Stimulated activated CD8-positive, alpha-beta memory T cell treated with anti-CD3 and anti-CD28 coated beads, Interleukin-4, amount 100 ng/mL, for 1 hour (primary cell): ENCODE results near the gene CSF2RB.

Source experiments
- DNase-seq, 2 donors: peaks; one replicate each; pipeline ENCODE4 v3.0.0-alpha.2; 2020; ENCODE audit warnings: low read depth in 2 of 2, low spot score in 1 of 2

Gene CSF2RB

GRCh38 chr22:36918586-36919284 is 5.3 kb downstream of the CSF2RB start:
- DNase-seq = no peak

DNA sequence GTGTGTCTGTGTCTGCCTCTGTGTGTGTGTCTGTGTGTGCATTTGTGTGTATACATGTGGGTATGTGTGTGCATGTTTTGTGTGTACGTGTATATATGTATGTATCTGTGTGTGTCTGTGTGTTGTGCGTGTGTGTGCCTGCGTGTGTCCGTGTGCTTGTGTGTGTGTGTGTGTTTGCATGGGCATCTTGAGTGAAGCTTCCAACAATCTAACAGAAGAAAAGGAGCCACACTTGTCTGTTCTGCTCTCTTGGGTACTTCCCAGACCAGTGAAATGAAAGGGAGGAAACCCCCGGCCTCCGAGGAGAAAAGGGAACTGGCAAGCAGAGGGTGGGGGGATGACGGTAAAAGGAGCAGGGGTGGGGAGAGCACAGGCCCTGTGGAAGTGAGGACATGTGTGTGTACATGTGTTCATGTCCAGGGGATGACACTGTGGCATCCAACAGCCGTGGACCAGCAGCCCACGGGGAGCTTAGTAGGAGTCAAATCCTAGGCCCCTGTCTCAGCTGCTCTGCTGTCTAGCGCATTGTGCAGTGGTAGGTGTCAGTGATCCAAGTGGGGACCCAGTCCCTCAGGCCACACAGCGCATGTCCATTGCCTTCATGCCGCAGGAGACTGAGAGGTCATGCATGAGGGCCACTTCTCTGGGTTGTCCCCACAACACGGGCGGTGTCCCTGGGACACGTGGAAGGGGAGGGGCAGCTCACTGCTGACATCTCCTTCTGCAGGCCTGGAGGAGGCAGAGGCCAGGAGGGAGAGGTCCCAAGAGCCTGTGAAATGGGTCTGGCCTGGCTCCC is 8.1 kb downstream of the CSF2RB start:
- no peak for DNase-seq

DNA sequence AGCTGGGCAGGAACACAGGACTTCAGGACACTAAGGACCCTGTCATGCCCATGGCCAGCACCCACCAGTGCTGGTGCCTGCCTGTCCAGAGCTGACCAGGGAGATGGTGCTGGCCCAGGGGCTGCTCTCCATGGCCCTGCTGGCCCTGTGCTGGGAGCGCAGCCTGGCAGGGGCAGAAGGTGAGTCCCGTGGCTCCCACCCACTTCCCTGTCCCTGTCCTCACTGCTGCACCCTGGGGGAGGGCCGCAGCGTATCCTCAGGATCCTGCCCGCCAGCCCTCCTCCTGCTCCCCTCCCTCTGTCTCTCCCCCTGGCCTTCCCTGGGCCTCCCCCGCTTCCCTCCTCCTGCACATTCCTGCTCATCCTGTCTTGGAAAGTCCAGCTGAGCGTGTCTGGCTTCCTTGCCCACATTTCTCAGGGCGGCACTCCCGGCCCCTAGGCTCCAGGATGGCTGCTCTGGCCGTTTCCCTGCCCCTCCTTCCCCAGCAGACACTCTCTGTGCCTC is 8.7 kb downstream of the CSF2RB start:
- DNase-seq = no peak

DNA sequence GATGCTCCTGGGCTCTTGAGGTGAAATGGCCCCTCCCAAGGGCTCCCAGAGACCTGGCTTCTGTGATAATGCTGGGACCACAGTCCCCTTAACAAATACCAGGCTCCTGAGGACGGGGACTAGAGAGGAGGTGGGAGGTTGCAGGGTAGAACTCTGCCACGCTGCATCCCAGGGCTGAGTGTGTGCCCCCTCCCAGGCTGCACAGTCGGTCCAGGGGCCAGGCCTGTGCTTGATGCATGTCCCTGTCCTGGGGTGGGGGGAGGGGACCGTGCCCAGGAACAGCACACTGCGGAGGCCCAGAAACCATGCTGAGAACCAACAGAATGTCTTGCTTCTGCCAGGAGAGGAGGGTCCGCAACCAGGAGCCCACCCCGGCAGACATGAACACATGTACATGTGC is 9.3 kb downstream of the CSF2RB start:
- DNase-seq = no peak

GRCh38 chr22:36923131-36923788 is 9.8 kb downstream of the CSF2RB start:
- no peak for DNase-seq

- no peak for DNase-seq
Observed at GRCh38 chr22:36924151-36924698, 10.8 kb downstream of the CSF2RB start.

- no peak for DNase-seq
Observed at GRCh38 chr22:36925388-36926290, 12.2 kb downstream of the CSF2RB start.

DNA sequence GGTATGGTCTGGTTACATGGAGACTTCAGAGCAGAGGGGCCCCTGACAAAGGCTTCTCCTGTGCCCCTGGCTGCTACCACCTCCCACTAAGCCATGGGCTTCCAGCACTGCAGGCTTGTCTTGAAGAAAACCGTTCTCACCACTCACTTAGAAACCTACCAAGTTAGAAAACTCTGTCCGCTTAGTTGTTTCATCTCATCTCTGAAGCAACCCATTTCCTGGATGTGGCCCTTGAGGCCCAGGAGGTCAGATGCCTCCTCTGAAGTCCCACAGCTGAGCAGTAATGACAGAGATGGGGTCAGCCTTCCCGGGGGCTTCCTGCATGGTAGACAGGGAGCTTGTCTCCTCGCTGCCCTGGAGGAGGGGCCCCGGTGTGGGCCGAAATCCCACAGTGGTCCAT is 12.9 kb downstream of the CSF2RB start:
- DNase-seq = no peak

DNA sequence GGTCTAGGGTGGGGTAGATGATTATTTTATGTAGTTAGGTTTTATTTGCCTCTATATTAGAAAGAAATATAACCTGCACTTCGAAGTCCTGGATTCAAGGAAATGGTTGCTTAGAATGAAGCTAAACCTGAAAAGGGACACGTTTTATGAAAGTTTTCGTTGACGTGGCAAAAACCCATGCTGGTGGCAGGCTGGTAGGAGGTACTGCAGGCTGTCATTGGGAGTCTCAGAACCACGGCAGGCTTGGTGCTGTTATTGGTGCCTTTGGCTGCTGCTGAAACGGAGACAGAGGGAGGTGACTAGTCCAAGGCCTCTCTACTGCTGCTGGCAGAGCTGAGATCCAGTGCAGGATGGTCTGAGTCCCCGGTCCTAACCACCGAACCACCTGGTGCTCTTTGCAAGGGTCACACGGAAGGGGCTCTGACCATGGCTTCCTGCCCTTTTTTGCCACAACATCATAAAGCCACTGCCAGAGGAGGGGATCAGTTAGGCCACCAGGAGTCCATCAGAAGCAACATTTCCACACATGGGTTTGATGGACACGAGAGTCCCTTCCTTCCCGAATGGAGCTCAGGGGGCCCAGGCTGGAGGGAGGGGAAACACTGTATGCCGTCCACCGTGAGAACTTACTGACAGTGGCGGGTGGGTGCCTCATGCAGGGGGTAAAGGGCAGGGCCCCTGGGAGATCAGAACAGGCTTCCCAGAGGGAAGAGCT is 13.4 kb downstream of the CSF2RB start:
- no peak for DNase-seq

GRCh38 chr22:36927671-36928070 is 14.2 kb downstream of the CSF2RB start:
- no peak for DNase-seq

DNA sequence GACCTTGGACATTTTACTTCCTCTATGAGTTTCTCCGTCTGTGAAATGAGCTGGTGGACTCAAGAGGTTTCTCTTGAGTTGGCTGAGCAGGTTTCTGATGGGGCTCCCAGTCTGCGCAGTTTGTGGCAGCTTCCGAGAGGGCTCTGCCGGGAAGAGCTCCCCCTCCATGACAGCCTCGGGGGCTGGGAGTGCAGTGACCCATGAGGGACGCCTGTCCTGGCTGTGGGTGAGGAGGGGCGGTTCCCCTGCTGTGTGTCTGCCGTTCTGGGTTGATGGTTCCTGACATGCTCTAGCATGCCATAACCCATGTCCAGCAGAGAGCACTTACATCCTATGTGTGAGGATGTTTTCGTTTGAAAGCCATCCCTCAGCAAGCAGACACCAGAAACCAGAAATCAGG is 14.8 kb downstream of the CSF2RB start:
- no peak for DNase-seq

DNA sequence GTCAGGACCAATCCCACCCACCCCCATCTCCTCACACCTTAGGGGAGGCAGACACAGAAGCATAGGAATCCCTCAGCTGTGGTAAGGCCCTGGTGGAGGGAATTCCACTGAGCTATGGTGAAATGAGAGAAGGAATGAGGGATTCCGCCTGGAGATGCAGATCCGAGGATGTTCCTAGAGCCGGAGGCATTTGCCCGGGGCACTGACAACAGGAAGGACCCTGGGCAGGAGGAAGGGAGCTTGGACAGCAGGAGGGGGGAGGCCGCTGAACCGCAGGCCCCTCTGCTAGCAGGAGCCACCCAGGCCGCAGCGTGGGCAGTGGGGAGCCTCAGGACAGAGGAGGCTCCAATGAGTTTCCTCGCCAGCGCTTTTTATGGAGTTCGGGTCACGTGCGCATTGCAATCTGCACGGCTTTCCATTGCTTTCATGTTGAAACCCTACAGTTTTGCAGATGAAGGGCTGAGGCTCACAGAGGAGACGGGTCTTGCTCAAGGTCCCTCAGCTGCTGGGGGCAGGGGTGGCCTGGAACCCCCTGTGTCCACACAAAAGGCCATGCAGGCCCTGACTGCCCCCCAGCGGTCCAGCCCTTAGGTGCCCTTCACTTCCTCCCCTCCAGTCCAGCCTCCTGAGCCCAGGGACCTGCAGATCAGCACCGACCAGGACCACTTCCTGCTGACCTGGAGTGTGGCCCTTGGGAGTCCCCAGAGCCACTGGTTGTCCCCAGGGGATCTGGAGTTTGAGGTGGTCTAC is 15.5 kb downstream of the CSF2RB start:
- DNase-seq = no peak

DNA sequence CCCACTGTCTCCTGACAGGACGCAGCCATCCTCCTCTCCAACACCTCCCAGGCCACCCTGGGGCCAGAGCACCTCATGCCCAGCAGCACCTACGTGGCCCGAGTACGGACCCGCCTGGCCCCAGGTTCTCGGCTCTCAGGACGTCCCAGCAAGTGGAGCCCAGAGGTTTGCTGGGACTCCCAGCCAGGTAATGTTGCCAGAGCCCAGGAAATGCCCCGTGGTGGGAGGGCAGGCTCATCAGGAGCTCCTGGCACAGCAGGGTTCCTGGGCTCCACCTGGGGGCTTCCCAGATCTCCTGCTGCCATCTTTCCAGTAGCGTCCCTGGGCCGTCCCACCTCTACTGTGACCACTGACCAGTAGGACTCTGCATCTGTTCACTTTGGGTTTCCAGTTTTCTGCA is 16.2 kb downstream of the CSF2RB start:
- no peak for DNase-seq

DNA sequence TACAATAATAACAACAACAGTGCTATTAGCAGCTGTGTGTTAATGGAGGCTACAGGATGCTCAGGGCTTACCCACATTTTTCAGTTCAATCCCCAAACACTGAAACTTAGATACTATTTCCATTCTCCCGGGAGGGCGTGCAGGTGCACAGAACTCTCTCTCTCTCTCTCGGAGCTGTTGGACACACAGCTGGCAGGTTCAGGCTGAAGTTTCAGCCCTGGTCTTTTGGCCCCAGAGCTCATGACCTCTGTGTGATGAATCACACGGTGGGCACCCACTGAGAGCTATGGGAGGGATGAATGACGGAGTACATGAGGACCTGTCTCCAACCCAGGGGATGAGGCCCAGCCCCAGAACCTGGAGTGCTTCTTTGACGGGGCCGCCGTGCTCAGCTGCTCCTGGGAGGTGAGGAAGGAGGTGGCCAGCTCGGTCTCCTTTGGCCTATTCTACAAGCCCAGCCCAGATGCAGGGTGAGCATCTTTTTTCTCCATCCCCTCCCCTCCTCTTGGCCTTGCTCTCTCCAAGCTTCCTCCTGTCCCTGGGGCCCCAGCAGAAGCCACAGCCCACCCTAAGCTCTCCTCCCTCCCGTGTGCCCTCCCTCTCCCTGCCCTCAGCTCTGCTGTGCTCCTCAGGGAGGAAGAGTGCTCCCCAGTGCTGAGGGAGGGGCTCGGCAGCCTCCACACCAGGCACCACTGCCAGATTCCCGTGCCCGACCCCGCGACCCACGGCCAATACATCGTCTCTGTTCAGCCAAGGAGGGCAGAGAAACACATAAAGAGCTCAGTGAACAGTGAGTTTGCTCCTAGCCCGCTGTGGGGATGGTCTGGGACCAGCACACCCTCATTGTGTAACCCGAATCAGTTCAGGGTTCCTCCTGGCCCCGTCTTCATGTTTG is 16.9 kb downstream of the CSF2RB start:
- no peak for DNase-seq

DNA sequence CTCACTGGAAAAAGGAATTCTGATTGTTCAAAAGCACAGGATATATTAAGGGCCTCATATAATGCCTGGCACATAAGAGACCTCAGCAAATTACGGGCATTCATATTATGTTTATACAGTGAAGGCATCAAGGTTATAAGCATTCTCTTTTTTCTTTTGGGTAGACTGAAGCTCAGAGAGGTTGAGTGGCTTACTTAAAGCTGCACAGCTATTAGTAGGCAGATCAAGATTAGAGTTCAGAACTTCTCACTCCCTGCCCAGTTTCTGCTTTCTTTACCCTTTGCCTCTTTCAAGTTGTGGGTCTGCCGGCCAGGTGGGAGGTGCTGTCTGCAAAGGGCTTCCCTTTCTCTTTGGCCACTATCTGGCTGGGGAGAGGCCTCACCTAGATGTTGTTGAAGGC is 18.0 kb downstream of the CSF2RB start:
- DNase-seq = no peak

DNA sequence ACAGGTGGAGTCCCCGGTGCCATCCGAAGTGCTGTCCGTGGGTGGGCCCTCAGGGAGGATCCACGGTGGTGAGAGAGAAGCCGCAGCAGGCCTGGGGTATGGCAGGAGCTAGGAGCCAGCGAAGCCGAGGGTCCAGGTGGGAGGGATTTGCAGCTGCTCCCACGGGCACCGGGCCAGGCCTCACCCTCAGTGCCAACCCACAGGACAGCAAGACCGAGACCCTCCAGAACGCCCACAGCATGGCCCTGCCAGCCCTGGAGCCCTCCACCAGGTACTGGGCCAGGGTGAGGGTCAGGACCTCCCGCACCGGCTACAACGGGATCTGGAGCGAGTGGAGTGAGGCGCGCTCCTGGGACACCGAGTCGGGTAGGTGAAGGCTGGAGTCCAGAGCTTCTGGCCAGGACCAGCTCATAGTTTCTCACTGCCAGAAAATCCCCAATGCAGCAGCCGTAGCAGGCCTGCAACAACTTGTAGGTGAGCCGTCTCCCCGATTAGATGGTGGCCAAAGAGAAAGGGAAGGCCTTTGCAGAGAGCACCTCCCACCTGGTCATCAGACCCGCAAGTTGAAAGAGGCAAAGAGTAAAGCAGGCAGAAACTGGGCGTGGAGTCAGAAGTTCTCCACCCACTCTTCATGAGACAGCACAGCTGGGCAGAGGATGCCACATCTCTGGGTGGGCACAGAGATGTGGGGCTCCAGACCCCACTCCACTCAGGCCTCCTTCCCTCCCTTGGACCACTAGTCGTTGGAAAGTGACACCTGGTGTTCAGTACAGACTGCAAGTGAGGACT is 20.4 kb downstream of the CSF2RB start:
- no peak for DNase-seq
